ENCODE measurements around the gene TANGO6. TPM values are rescaled to one million over a fixed set of nuclear protein-coding genes. Genes with fewer than 3 reads are reported as not detected.
A peak's percentile ranks its signal among the peaks of the same experiment; 100 is the strongest.

TANGO6 gene
- total and polyA plus RNA-seq, 7 donors = 5.3 to 16.2 (median 12.5) TPM

- ATAC-seq = no peak
- intact Hi-C loops (cut with DNase I) = no loop called here
- DNase-seq = no peak
- no peak for TF ChIP-seq CTCF (IDR thresholded peaks at IDR 0.05)
- Histone ChIP-seq H3K36me3 (ENCODE audit: insufficient read depth in 1 of 2, low read depth in 1 of 2) (peaks cover 0 to 13% of the 10 kb centered on the region in 2 donors), H3K9me3 (no peaks in the 10 kb centered on the region), H3K27me3 (ENCODE audit: insufficient read depth in 3 of 3, low read length in 2 of 3) (no peaks in the 10 kb centered on the region), H3K27ac (no peak overlapping the region), H3K4me3 (no peak overlapping the region), H3K4me1 (no peaks in the 10 kb centered on the region)
- WGBS, 3 donors = 86 to 94% (median 92%) methylated on average over 5 of the region's 5 CpGs
Measured at GRCh38 chr16:69085032-69085695, 241.8 kb downstream of the TANGO6 start.

GRCh38 chr16:69087161-69087581, 243.8 kb downstream of the TANGO6 start:
- Histone ChIP-seq H3K4me1 (no peaks in the 10 kb centered on the region), H3K9me3 (no peaks in the 10 kb centered on the region), H3K27ac (no peak overlapping the region), H3K4me3 (no peak overlapping the region), H3K27me3 (ENCODE audit: insufficient read depth in 3 of 3, low read length in 2 of 3) (no peaks in the 10 kb centered on the region), H3K36me3 (ENCODE audit: insufficient read depth in 1 of 2, low read depth in 1 of 2) (peaks cover 0 to 13% of the 10 kb centered on the region in 2 donors)
- no peak for ATAC-seq
- intact Hi-C loops (cut with DNase I) = no loop called here
- WGBS, 3 donors = 62 to 73% (median 64%) methylated on average over 3 of the region's 3 CpGs
- no peak for DNase-seq
- TF ChIP-seq CTCF (IDR thresholded peaks at IDR 0.05) = no peak

GRCh38 chr16:69088684-69089083, 245.4 kb downstream of the TANGO6 start:
- intact Hi-C loops (cut with DNase I) = no loop called here
- H3K4me3 ChIP-seq = no peak overlapping the region
- WGBS, 3 donors = 73 to 79% (median 73%) methylated on average over 4 of the region's 4 CpGs
- H3K27ac ChIP-seq = no peak overlapping the region
- ATAC-seq = no peak
- TF ChIP-seq CTCF (IDR thresholded peaks at IDR 0.05) = no peak
- no peak for DNase-seq
- H3K27me3 ChIP-seq (ENCODE audit: insufficient read depth in 3 of 3, low read length in 2 of 3) = no peaks in the 10 kb centered on the region
- H3K9me3 ChIP-seq = no peaks in the 10 kb centered on the region
- peaks cover 3% of the 10 kb centered on the region for H3K4me1 ChIP-seq
- peaks cover 0 to 7% of the 10 kb centered on the region in 2 donors for H3K36me3 ChIP-seq (ENCODE audit: insufficient read depth in 1 of 2, low read depth in 1 of 2)

- Histone ChIP-seq H3K4me1 (peaks cover 3% of the 10 kb centered on the region), H3K27me3 (ENCODE audit: insufficient read depth in 3 of 3, low read length in 2 of 3) (no peaks in the 10 kb centered on the region), H3K4me3 (no peak overlapping the region), H3K36me3 (ENCODE audit: insufficient read depth in 1 of 2, low read depth in 1 of 2) (peaks cover 0 to 2% of the 10 kb centered on the region in 2 donors), H3K9me3 (no peaks in the 10 kb centered on the region), H3K27ac (no peak overlapping the region)
- 50 to 55% (median 52%) methylated on average over 16 of the region's 16 CpGs for WGBS, 3 donors
- DNase-seq (no peak), ATAC-seq (peak in 2 of 4 donors; percentile 34 to 54)
- TF ChIP-seq CTCF (IDR thresholded peaks at IDR 0.05) = no peak
- intact Hi-C loops (cut with DNase I) = no loop called here
Measured at GRCh38 chr16:69089091-69089910, 246.0 kb downstream of the TANGO6 start.
